Subcutaneous adipose tissue (tissue), 4 donors: ENCODE measurements around the gene CDKL2. TPM values are rescaled to one million over a fixed set of nuclear protein-coding genes. Genes with fewer than 3 reads are reported as not detected.

Experiments
- total RNA-seq, 4 donors: library from RNA; depleted of rRNA; stranded (reverse); fragments of >200 nt; gene quantifications; one replicate each; pipeline ENCODE4 v1.1.0, GENCODE V29; 2016
- TF ChIP-seq, protein P1 (sequence below): fragments of 450-650 bp; IDR thresholded peaks from one replicate; pipeline ENCODE4 v1.5.1; 2016; ENCODE audit warnings: low read depth, mild to moderate bottlenecking, control low read depth, antibody characterized with exemption, moderate library complexity

The CDKL2 gene
- total RNA-seq, 4 donors from 2014 or later, result not detected

GRCh38 chr4:75637176-75637575, 6.8 kb upstream of the CDKL2 start:
- TF ChIP-seq, protein P1, sequence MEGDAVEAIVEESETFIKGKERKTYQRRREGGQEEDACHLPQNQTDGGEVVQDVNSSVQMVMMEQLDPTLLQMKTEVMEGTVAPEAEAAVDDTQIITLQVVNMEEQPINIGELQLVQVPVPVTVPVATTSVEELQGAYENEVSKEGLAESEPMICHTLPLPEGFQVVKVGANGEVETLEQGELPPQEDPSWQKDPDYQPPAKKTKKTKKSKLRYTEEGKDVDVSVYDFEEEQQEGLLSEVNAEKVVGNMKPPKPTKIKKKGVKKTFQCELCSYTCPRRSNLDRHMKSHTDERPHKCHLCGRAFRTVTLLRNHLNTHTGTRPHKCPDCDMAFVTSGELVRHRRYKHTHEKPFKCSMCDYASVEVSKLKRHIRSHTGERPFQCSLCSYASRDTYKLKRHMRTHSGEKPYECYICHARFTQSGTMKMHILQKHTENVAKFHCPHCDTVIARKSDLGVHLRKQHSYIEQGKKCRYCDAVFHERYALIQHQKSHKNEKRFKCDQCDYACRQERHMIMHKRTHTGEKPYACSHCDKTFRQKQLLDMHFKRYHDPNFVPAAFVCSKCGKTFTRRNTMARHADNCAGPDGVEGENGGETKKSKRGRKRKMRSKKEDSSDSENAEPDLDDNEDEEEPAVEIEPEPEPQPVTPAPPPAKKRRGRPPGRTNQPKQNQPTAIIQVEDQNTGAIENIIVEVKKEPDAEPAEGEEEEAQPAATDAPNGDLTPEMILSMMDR, result no peak

GRCh38 chr4:75634951-75635350, 4.6 kb upstream of the CDKL2 start:
- TF ChIP-seq, protein P1, result no peak

DNA sequence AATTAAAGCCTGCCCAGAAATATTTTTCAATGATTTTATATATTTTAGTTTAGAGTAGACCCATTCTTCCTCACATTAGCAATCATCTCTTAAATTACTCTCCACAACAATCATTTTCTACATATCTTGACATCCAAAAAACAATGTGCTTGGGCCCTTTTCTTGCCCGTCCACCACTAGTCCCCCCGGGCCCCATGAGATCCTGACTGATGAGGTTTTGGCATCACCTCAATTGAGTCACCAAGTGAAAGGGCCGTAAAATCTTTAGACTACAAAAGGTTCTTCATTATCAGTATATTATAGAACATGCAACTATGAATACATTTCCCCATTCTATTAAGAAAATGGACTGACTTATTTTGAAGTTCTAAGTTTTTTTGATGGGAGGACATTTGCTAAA, 4.0 kb upstream of the CDKL2 start:
- TF ChIP-seq, protein P1, result no peak

DNA sequence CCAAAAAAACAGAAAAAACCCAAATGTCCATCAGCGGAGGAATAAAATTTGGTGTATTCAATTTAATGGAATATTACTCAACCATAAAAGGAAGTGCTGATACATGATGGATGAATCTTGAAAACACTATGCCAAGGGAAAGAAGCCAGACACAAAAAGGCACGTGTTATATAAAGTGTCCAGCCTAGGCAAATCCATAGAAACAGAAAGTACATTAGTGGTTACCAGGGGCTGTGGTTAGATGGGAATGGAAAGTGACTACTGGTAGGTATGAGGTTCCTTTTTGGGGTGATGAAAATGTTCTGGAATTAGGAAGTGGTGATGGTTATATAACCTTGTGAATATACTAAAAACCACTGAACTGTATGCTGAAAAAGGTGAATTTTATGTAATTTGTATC, 3.5 kb upstream of the CDKL2 start:
- TF ChIP-seq, protein P1, result no peak

DNA sequence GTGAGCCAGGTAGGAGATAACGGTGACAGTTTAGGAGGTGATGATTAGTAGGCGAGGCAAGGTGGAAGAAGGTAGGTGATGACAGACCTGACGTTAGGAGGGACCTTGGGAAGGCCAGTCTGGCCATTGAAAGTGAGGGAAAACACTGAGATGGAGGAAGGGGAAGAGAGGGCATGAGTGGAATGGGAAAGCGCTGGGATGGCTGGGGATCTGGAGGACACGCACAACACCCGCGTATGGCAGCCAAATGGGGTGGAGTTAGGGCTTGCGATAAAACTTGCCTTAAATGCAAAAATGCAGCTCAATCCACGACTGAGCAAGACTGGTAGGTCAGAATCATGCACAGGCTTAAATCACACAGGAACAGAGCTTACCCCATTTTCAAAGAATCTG, 605 bp upstream of the CDKL2 start:
- TF ChIP-seq, protein P1, result no peak

DNA sequence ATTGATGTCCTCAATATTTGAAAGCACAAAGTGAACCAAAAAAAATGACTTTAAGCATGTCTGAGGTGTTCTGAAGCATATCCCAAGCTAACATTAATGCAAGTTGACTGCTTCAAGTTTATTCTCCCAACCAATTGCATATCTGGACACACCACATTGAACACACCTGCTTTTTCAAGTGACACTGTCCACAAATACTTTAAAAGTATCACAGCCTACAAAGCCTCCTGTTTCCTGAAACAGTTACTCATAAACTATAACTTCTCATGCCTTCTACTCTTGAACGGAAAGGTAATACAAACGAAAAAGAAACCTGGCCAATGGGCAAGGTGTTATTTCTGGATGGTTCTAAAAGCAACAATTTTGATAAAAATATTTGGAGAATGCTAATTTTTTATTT, 1.1 kb downstream of the CDKL2 start:
- TF ChIP-seq, protein P1, result no peak

- TF ChIP-seq, protein P1, result no peak
Measured at GRCh38 chr4:75623026-75623425, 7.3 kb downstream of the CDKL2 start.
